GM23338 (cell line): ENCODE data around the gene YIF1A. TPM values are rescaled to one million over a fixed set of nuclear protein-coding genes. Genes with fewer than 3 reads are reported as not detected.

Source experiments
- ATAC-seq: fragments of 200-7000 bp; cut with Tn5 transposase; 3 replicates; pipeline ENCODE4 v1.9.1; 2020
- DNase-seq: peaks from one replicate; pipeline ENCODE4 v3.0.0-alpha.2; 2015; ENCODE audit warnings: low spot score
- H2AFZ ChIP-seq: fragments of 200-600 bp; sonication (generic); 2 replicates; pipeline ENCODE4 v1.8.0; 2016; ENCODE audit warnings: antibody characterized with exemption, mild to moderate bottlenecking, moderate library complexity
- H3F3A ChIP-seq: fragments of 200-600 bp; sonication (generic); replicated peaks from 2 replicates; pipeline ENCODE4 v1.8.0; 2017; ENCODE audit warnings: antibody characterized with exemption, mixed run types, low read depth
- H3K27ac ChIP-seq: fragments of 200-600 bp; sonication (generic); 2 replicates; pipeline ENCODE4 v1.6.1; 2016; ENCODE audit warnings: low read depth
- H3K27me3 ChIP-seq: fragments of 200-600 bp; sonication (generic); 2 replicates; pipeline ENCODE4 v1.8.0; 2016; ENCODE audit warnings: mild to moderate bottlenecking, mixed run types, moderate library complexity; ENCODE audit not compliant: insufficient read depth
- H3K36me3 ChIP-seq: fragments of 200-600 bp; sonication (generic); 2 replicates; pipeline ENCODE4 v1.8.0; 2016; ENCODE audit warnings: mild to moderate bottlenecking; ENCODE audit not compliant: insufficient read depth
- H3K4me1 ChIP-seq: fragments of 200-600 bp; sonication (generic); 2 replicates; pipeline ENCODE4 v1.8.0; 2016; ENCODE audit warnings: mild to moderate bottlenecking, moderate library complexity; ENCODE audit not compliant: insufficient read depth
- H3K4me2 ChIP-seq: fragments of 200-600 bp; sonication (generic); 2 replicates; pipeline ENCODE4 v1.7.1; 2017; ENCODE audit warnings: mixed run types
- H3K4me3 ChIP-seq: fragments of 200-600 bp; sonication (generic); 2 replicates; pipeline ENCODE4 v1.6.1; 2016; ENCODE audit warnings: mixed run types
- H3K79me2 ChIP-seq: fragments of 200-600 bp; sonication (generic); replicated peaks from 2 replicates; pipeline ENCODE4 v1.8.0; 2017; ENCODE audit warnings: mild to moderate bottlenecking; ENCODE audit not compliant: insufficient read depth
- H3K9me2 ChIP-seq: fragments of 200-600 bp; sonication (generic); 2 replicates; pipeline ENCODE4 v1.8.0; 2017; ENCODE audit not compliant: insufficient read depth
- H4K20me1 ChIP-seq: fragments of 200-600 bp; sonication (generic); replicated peaks from 2 replicates; pipeline ENCODE4 v1.8.0; 2017; ENCODE audit warnings: mild to moderate bottlenecking; ENCODE audit not compliant: insufficient read depth
- H3K27ac Mint-ChIP-seq: 2 replicates; pipeline ENCODE4 v1.8.0; 2020; ENCODE audit warnings: inconsistent platforms, mild to moderate bottlenecking, moderate library complexity, mixed read lengths
- H3K27me3 Mint-ChIP-seq: 3 replicates; pipeline ENCODE4 v1.8.0; 2022; ENCODE audit warnings: low read depth, mild to moderate bottlenecking, moderate library complexity, mixed read lengths, inconsistent platforms; ENCODE audit not compliant: insufficient read depth, poor library complexity
- H3K36me3 Mint-ChIP-seq: 3 replicates; pipeline ENCODE4 v1.8.0; 2021; ENCODE audit warnings: low read depth, mild to moderate bottlenecking, inconsistent platforms, moderate library complexity, mixed read lengths
- H3K4me1 Mint-ChIP-seq: 3 replicates; pipeline ENCODE4 v1.8.0; 2020; ENCODE audit warnings: mild to moderate bottlenecking, inconsistent platforms, mixed read lengths
- H3K4me3 Mint-ChIP-seq: 3 replicates; pipeline ENCODE4 v1.8.0; 2021; ENCODE audit warnings: moderate library complexity, mild to moderate bottlenecking, inconsistent platforms, mixed read lengths
- H3K9me3 Mint-ChIP-seq: 3 replicates; pipeline ENCODE4 v1.8.0; 2020; ENCODE audit warnings: moderate library complexity, mild to moderate bottlenecking, inconsistent platforms, mixed read lengths
- CREB1 ChIP-seq: fragments of 250-450 bp; sonication (Bioruptor Pico); IDR thresholded peaks from 2 replicates; pipeline ENCODE4 v1.5.0; 2020; ENCODE audit warnings: low read depth, mild to moderate bottlenecking, moderate library complexity
- ETS1 ChIP-seq: IDR thresholded peaks from 2 replicates; pipeline ENCODE4 v1.6.1; 2016; ENCODE audit warnings: antibody characterized with exemption
- EZH2phosphoT487 ChIP-seq: fragments of 200-600 bp; sonication (generic); IDR thresholded peaks from one replicate; pipeline ENCODE4 v1.8.1; 2018; ENCODE audit warnings: antibody characterized with exemption; ENCODE audit not compliant: unreplicated experiment
- JUNB ChIP-seq: IDR thresholded peaks from one replicate; pipeline ENCODE4 v1.6.1; 2016; ENCODE audit warnings: antibody characterized with exemption; ENCODE audit not compliant: unreplicated experiment
- NANOG ChIP-seq: IDR thresholded peaks from 2 replicates; pipeline ENCODE4 v1.6.1; 2016; ENCODE audit warnings: antibody characterized with exemption, borderline replicate concordance
- POLR2AphosphoS5 ChIP-seq: IDR thresholded peaks from 2 replicates; pipeline ENCODE4 v1.6.1; 2016; ENCODE audit warnings: antibody characterized with exemption, low read depth
- STAT1 ChIP-seq: IDR thresholded peaks from one replicate; pipeline ENCODE4 v1.6.1; 2016; ENCODE audit warnings: antibody characterized with exemption; ENCODE audit not compliant: unreplicated experiment
- ZNF114 ChIP-seq: fragments of 250-450 bp; sonication (Bioruptor Pico); IDR thresholded peaks from 2 replicates; pipeline ENCODE4 v1.5.0; 2020; ENCODE audit warnings: mild to moderate bottlenecking, moderate library complexity
- polyA plus RNA-seq: library from polyadenylated mRNA; unstranded; fragments of >200 nt; fragmentation: Nextera tagmentation; extraction: Ambion mirVana; gene quantifications from 2 replicates; pipeline ENCODE4 v1.2.1, GENCODE V29; 2016
- total RNA-seq: library from RNA; depleted of rRNA; stranded (reverse); fragments of >200 nt; shearing (Covaris generic); gene quantifications from 2 replicates; pipeline ENCODE4 v1.2.3, GENCODE V29; 2014
- TF ChIP-seq, protein P1 (sequence below): fragments of 250-450 bp; sonication (Bioruptor Pico); IDR thresholded peaks from 2 replicates; pipeline ENCODE4 v1.5.0; 2020; ENCODE audit warnings: mild to moderate bottlenecking, moderate library complexity

Gene YIF1A
- total and polyA plus RNA-seq, 2 experiments from 2014 or later, result 75.6 to 87.0 TPM

DNA sequence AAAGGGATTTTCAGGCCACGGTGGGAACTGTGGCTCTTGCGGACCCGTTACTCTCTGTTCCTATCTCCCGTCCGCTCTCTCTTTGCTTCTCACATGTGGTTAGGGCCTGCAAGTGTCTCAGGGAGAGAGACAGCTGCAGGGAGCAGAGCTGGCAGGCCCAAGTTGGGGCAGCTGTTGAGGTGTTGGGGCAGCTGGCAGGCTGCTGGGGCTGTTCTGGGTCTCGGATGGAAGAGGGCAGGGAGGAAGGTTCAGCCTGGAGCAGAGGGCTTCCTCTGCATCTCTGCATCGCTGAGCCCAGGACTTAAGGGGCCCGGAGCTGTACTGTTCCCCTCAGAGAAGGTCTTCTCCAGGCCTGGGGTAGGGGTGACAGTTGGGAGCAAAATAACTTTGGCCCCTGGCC lies 13.5 kb downstream of the YIF1A start:
- no peak overlapping the region for H3K27ac ChIP-seq
- DNase-seq, result no peak
- no peaks in the 10 kb centered on the region for H3K36me3 ChIP-seq
- H3K4me2 ChIP-seq, result no peak overlapping the region
- no peaks in the 10 kb centered on the region for H3F3A ChIP-seq
- H3K9me3 Mint-ChIP-seq, result no peaks in the 10 kb centered on the region
- H3K27me3 ChIP-seq, result no peaks in the 10 kb centered on the region
- ATAC-seq, result no peak
- peaks cover 18% of the 10 kb centered on the region for H3K27me3 Mint-ChIP-seq
- H4K20me1 ChIP-seq, result no peaks in the 10 kb centered on the region; the same call in 1 of the 2 replicates
- H3K9me2 ChIP-seq, result no peaks in the 10 kb centered on the region
- H3K36me3 Mint-ChIP-seq, result peaks cover 31% of the 10 kb centered on the region
- H3K79me2 ChIP-seq, result peaks cover 9% of the 10 kb centered on the region
- H3K4me1 Mint-ChIP-seq, result peaks cover 12% of the 10 kb centered on the region; the same call in 2 of the 3 replicates
- no peak overlapping the region for H2AFZ ChIP-seq
- no peak overlapping the region for H3K4me3 Mint-ChIP-seq
- H3K4me1 ChIP-seq, result no peaks in the 10 kb centered on the region; the same call in 1 of the 2 replicates
- TF ChIP-seq JUNB (no peak), ETS1 (no peak), CREB1 (CRISPR knock-in tag) (no peak)
- no peak overlapping the region for H3K4me3 ChIP-seq
- no peak overlapping the region for H3K27ac Mint-ChIP-seq

GRCh38 chr11:66274219-66274618 lies 14.7 kb downstream of the YIF1A start:
- Histone ChIP-seq H3K4me1 (no peaks in the 10 kb centered on the region; the same call in 1 of the 2 replicates), H3F3A (0 out of 2 replicates have a peak, but pooled peaks cover 7% of the 10 kb centered on the region), H3K4me2 (no peak overlapping the region), H3K36me3 (no peaks in the 10 kb centered on the region), H2AFZ (no peak overlapping the region), H3K79me2 (peaks cover 20% of the 10 kb centered on the region), H3K27ac (no peak overlapping the region), H3K27me3 (no peaks in the 10 kb centered on the region), H3K9me2 (no peaks in the 10 kb centered on the region), H3K4me3 (no peak overlapping the region), H4K20me1 (peaks cover 7% of the 10 kb centered on the region)
- Mint-ChIP-seq H3K27ac (no peak overlapping the region), H3K4me1 (peaks cover 14% of the 10 kb centered on the region), H3K27me3 (peaks cover 11% of the 10 kb centered on the region), H3K9me3 (no peaks in the 10 kb centered on the region), H3K4me3 (no peak overlapping the region), H3K36me3 (peaks cover 31% of the 10 kb centered on the region)
- ATAC-seq (no peak), DNase-seq (no peak)
- TF ChIP-seq POLR2AphosphoS5 (no peak), NANOG (no peak), ETS1 (no peak), CREB1 (CRISPR knock-in tag) (no peak)

GRCh38 chr11:66272596-66272995 lies 16.3 kb downstream of the YIF1A start:
- Histone ChIP-seq H3K27ac (no peak overlapping the region), H3K4me3 (no peak overlapping the region), H3K4me2 (no peak overlapping the region), H3K79me2 (peaks cover 20% of the 10 kb centered on the region), H3K27me3 (no peaks in the 10 kb centered on the region), H3K36me3 (no peaks in the 10 kb centered on the region), H2AFZ (no peak overlapping the region), H3F3A (0 out of 2 replicates have a peak, but pooled peaks cover 11% of the 10 kb centered on the region), H3K4me1 (no peaks in the 10 kb centered on the region), H3K9me2 (no peaks in the 10 kb centered on the region), H4K20me1 (peaks cover 7% of the 10 kb centered on the region)
- ATAC-seq, result no peak
- Mint-ChIP-seq H3K27me3 (peaks cover 8% of the 10 kb centered on the region), H3K9me3 (no peaks in the 10 kb centered on the region), H3K4me3 (no peak overlapping the region), H3K36me3 (peaks cover 31% of the 10 kb centered on the region), H3K27ac (no peak overlapping the region), H3K4me1 (peaks cover 9% of the 10 kb centered on the region)
- no peak for DNase-seq
- TF ChIP-seq EZH2phosphoT487 (no peak), POLR2AphosphoS5 (no peak), STAT1 (no peak), ZNF114 (CRISPR knock-in tag) (no peak), JUNB (no peak)
- TF ChIP-seq, protein P1, sequence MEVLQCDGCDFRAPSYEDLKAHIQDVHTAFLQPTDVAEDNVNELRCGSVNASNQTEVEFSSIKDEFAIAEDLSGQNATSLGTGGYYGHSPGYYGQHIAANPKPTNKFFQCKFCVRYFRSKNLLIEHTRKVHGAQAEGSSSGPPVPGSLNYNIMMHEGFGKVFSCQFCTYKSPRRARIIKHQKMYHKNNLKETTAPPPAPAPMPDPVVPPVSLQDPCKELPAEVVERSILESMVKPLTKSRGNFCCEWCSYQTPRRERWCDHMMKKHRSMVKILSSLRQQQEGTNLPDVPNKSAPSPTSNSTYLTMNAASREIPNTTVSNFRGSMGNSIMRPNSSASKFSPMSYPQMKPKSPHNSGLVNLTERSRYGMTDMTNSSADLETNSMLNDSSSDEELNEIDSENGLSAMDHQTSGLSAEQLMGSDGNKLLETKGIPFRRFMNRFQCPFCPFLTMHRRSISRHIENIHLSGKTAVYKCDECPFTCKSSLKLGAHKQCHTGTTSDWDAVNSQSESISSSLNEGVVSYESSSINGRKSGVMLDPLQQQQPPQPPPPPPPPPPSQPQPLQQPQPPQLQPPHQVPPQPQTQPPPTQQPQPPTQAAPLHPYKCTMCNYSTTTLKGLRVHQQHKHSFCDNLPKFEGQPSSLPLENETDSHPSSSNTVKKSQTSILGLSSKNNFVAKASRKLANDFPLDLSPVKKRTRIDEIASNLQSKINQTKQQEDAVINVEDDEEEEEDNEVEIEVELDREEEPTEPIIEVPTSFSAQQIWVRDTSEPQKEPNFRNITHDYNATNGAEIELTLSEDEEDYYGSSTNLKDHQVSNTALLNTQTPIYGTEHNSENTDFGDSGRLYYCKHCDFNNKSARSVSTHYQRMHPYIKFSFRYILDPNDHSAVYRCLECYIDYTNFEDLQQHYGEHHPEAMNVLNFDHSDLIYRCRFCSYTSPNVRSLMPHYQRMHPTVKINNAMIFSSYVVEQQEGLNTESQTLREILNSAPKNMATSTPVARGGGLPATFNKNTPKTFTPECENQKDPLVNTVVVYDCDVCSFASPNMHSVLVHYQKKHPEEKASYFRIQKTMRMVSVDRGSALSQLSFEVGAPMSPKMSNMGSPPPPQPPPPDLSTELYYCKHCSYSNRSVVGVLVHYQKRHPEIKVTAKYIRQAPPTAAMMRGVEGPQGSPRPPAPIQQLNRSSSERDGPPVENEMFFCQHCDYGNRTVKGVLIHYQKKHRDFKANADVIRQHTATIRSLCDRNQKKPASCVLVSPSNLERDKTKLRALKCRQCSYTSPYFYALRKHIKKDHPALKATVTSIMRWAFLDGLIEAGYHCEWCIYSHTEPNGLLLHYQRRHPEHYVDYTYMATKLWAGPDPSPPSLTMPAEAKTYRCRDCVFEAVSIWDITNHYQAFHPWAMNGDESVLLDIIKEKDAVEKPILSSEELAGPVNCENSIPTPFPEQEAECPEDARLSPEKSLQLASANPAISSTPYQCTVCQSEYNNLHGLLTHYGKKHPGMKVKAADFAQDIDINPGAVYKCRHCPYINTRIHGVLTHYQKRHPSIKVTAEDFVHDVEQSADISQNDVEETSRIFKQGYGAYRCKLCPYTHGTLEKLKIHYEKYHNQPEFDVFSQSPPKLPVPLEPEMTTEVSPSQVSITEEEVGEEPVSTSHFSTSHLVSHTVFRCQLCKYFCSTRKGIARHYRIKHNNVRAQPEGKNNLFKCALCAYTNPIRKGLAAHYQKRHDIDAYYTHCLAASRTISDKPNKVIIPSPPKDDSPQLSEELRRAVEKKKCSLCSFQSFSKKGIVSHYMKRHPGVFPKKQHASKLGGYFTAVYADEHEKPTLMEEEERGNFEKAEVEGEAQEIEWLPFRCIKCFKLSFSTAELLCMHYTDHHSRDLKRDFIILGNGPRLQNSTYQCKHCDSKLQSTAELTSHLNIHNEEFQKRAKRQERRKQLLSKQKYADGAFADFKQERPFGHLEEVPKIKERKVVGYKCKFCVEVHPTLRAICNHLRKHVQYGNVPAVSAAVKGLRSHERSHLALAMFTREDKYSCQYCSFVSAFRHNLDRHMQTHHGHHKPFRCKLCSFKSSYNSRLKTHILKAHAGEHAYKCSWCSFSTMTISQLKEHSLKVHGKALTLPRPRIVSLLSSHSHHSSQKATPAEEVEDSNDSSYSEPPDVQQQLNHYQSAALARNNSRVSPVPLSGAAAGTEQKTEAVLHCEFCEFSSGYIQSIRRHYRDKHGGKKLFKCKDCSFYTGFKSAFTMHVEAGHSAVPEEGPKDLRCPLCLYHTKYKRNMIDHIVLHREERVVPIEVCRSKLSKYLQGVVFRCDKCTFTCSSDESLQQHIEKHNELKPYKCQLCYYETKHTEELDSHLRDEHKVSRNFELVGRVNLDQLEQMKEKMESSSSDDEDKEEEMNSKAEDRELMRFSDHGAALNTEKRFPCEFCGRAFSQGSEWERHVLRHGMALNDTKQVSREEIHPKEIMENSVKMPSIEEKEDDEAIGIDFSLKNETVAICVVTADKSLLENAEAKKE (CRISPR knock-in tag), result no peak
